ENCODE results near the gene CRABP2. TPM values are rescaled to one million over a fixed set of nuclear protein-coding genes. Genes with fewer than 3 reads are reported as not detected.
A peak's percentile ranks its signal among the peaks of the same experiment; 100 is the strongest.

Gene CRABP2
- polyA plus RNA-seq, 1 of the 3 experiments (the other 2 are of a cell fraction) = 42.1 TPM

GRCh38 chr1:156749419-156750118 is 44.2 kb upstream of the CRABP2 start:
- Histone ChIP-seq H3K79me2 (ENCODE audit: insufficient read depth) (peaks cover 86% of the 10 kb centered on the region), H2AFZ (ENCODE audit: low read depth) (no peak overlapping the region), H4K20me1 (ENCODE audit: insufficient read depth) (no peaks in the 10 kb centered on the region), H3K4me1 (ENCODE audit: control insufficient read depth in 1 of 2, insufficient read depth in 2 of 2, low read depth in 1 of 2, low read length in 1 of 2) (peaks cover 37 to 56% of the 10 kb centered on the region in 2 experiments), H3F3A (replicated peaks; ENCODE audit: insufficient read depth) (peaks cover 36% of the 10 kb centered on the region), H3K9ac (peak overlapping the region; percentile 100), H3K27me3 (ENCODE audit: insufficient read depth) (no peaks in the 10 kb centered on the region), H3K4me2 (peak overlapping the region; percentile 88), H3K9me3 (no peaks in the 10 kb centered on the region), H3K9me2 (no peaks in the 10 kb centered on the region), H3K36me3 (replicated peaks in 1 of 2; ENCODE audit: control insufficient read depth in 1 of 2, insufficient read depth in 2 of 2, low read length in 1 of 2) (peaks cover 15 to 18% of the 10 kb centered on the region in 2 experiments), H3K4me3 (ENCODE audit: low read depth in 2 of 2, low read length in 1 of 2) (peak overlapping the region; percentile 78 to 98), H3K27ac (ENCODE audit: low read depth in 2 of 2, low read length in 1 of 2) (peak overlapping the region; percentile 100)
- CTCF ChIA-PET = interaction anchor here (0.5 to 3.9 kb wide), 6 partner anchors 23 to 126 kb away, joined by 3 to 30 read pairs (median 4); partner anchors contain the start of genes INSRR and METTL25B
- TF ChIP-seq RCOR1 (IDR thresholded peaks at IDR 0.05; ENCODE audit: low read length) (no peak), JUND (IDR thresholded peaks at IDR 0.05) (no peak), GABPA (IDR thresholded peaks at IDR 0.05; ENCODE audit: low read depth) (no peak), FOXM1 (IDR thresholded peaks at IDR 0.05; ENCODE audit: low read depth) (no peak), TCF12 (IDR thresholded peaks at IDR 0.05) (no peak), GATA2 (CRISPR knock-in tag; IDR thresholded peaks at IDR 0.05) (no peak), MXI1 (IDR thresholded peaks at IDR 0.05; ENCODE audit: low read depth, low read length) (no peak), MEF2A (IDR thresholded peaks at IDR 0.05; ENCODE audit: borderline replicate concordance, low read depth) (no peak), ZBTB33 (IDR thresholded peaks at IDR 0.05; ENCODE audit: borderline replicate concordance, low read depth) (no peak), RXRA (IDR thresholded peaks at IDR 0.05; ENCODE audit: borderline replicate concordance, low read depth) (no peak), TEAD4 (IDR thresholded peaks at IDR 0.05; ENCODE audit: borderline replicate concordance, insufficient read depth) (no peak), PBX3 (IDR thresholded peaks at IDR 0.05) (no peak), POLR2AphosphoS5 (IDR thresholded peaks at IDR 0.05; ENCODE audit: low read depth, low read length) (no peak), EP300 (IDR thresholded peaks at IDR 0.05; ENCODE audit: borderline replicate concordance in 1 of 2, low read depth in 1 of 2, low read length in 1 of 2) (no peak), USF1 (IDR thresholded peaks at IDR 0.05; ENCODE audit: borderline replicate concordance, low read depth) (no peak)
- POLR2A ChIA-PET = no interaction called here
- no peak for DNase-seq
- 38% methylated on average over 7 of the region's 8 CpGs for WGBS (ENCODE audit: low lambda C conversion rate)

All from SK-N-SH (cell line).